GM18858 (cell line): ENCODE measurements around the gene ZGPAT.

ENCODE experiments used
- ATAC-seq: cut with Tn5 transposase; IDR thresholded peaks from one replicate; pipeline ENCODE4 v1.9.1; 2021; ENCODE audit not compliant: unreplicated experiment

ZGPAT gene

DNA sequence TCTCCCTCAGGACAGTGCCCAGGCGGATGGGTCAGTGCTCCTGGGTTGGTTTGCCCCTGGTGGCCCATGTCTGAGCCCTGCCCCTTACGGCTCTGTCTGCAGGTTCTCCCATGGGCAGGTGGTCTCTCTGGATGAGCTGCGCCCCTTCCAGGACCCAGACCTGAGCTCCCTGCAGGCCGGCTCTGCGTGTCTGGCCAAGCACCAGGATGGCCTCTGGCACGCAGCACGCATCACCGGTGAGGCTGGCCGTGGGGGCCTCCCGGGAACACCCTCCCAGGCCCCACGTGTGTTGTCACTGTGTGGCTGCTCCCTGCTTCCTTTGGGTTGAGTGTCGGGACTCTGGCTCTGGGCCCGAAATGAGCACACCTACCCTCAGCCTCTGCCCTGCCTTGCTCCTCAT is 25.3 kb downstream of the ZGPAT start:
- no peak for ATAC-seq

DNA sequence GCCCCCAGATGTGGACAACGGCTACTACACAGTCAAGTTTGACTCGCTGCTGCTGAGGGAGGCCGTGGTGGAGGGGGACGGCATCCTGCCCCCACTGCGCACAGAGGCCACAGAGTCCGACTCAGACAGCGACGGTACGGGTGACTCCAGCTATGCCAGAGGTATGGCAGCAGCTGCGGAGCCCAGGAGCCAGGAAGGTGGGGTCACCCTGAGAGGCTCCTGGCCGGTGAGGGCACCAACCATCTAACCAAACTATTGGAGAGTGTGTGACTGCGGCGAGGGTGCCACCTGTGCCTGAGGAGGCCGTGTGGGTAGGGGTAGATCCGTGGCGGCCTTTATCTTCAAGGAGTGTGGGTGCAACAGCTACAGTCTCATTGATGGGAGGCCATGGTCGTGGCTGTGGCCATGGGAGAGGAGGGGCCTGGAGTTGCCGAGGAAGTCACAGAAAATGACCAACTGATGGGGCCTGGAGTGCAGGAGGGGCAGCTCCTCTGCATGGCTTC is 25.8 kb downstream of the ZGPAT start:
- ATAC-seq = no peak

DNA sequence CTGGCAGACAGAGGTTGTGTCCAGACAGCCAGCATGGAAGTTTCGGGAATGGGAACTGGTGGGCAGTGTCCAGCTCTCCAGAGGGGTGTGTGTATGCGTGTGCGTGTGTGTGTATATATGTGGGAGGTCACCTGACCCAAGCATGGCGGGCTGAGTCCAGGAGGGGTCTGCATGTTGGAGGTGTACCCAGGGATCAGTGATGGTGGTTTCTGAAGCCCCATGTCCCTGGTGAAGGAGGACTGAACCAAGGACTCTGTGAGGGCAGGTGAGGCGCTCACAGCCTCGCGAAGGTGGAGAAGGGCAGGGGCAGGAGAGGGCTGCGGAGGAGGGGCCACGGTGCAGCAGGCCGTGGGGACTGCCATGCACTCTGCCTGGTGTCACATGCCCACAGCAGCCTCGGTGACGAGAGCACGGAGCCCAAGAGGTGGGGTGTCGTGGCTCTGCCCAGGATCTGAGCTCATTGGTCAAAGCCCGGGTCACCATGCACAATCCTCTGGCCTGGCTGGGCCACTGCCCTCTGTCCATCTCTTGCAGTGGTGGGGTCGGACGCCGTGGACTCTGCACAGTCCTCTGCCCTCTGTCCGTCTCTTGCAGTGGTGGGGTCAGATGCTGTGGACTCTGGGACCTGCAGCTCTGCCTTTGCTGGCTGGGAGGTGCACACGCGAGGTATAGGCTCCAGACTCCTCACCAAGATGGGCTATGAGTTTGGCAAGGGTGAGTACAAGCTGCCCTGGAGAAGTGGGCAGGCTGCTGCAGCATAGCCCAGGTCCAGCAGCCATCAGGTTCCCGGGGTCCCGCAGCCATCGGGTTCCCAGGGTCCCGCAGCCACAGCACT is 26.5 kb downstream of the ZGPAT start:
- ATAC-seq = no peak

DNA sequence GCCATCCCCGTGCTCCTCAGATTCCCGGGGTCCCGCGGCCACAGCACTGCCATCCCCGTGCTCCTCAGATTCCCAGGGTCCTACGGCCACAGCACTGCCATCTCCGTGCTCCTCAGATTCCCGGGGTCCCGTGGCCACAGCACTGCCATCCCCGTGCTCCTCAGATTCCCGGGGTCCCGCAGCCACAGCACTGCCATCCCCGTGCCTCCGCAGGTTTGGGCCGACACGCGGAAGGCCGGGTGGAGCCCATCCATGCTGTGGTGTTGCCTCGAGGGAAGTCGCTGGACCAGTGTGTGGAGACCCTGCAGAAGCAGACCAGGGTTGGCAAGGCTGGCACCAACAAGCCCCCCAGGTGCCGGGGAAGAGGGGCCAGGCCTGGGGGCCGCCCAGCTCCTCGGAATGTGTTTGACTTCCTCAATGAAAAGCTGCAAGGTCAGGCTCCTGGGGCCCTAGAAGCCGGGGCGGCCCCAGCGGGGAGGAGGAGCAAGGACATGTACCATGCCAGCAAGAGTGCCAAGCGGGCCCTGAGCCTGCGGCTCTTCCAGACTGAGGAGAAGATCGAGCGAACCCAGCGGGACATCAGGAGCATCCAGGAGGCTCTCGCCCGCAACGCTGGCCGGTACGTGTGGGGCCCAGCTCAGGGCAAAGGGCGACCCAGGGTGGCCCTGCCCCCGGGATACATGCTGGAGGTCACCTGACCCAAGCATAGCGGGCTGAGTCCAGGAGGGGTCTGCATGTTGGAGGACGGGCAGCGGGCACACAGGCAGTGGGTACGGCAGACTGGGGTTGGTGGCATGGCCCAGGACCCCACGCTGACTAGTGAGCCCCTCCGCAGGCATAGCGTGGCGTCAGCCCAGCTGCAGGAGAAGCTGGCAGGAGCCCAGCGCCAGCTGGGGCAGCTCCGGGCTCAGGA is 27.4 kb downstream of the ZGPAT start:
- ATAC-seq = no peak

DNA sequence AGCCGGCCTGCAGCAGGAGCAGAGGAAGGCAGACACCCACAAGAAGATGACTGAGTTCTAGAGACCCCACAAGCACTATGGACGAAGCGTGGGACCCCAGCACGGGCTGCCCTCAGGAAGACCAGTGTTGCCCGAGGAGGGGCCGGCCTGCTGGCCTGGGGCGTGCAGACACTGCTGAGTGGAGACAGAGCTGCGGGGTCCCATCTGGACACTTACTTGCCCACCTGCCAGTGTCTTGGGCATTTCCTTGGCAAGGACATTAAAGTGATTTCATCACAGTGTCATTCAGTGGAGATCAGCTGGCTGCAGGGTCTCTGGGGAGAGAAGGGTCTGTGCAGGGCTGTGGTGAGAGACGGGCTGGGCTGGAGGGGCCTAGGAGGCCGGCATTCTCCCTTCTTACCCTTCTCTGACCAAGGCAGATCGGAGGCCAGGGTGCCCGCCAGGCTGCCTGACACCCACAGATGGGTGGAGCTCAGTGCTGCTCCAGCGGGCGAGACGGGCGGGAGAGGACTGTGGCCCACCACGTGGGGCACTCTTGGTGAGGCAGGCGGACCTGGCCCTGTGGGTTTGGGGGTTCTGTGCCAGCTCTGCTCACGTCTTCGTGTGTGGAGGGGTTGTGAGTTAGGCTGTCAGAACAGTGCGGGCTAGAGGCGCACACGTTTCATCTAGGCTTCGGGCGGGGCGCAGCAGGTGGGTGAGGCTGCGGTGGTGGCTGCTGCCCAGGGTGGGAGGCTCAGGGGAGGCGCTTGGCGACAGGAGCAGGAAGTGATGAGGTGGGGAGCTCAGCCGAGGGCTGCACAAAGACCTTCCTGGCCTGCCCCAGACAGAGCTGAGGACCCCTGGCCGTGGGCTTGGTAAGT is 28.2 kb downstream of the ZGPAT start, which contains the start of gene LIME1:
Gene LIME1 (plus strand): TSS at position 806 of the 860 bp plus-strand sequence. CDS start 886 bp downstream, outside the sequence.
- no peak for ATAC-seq

DNA sequence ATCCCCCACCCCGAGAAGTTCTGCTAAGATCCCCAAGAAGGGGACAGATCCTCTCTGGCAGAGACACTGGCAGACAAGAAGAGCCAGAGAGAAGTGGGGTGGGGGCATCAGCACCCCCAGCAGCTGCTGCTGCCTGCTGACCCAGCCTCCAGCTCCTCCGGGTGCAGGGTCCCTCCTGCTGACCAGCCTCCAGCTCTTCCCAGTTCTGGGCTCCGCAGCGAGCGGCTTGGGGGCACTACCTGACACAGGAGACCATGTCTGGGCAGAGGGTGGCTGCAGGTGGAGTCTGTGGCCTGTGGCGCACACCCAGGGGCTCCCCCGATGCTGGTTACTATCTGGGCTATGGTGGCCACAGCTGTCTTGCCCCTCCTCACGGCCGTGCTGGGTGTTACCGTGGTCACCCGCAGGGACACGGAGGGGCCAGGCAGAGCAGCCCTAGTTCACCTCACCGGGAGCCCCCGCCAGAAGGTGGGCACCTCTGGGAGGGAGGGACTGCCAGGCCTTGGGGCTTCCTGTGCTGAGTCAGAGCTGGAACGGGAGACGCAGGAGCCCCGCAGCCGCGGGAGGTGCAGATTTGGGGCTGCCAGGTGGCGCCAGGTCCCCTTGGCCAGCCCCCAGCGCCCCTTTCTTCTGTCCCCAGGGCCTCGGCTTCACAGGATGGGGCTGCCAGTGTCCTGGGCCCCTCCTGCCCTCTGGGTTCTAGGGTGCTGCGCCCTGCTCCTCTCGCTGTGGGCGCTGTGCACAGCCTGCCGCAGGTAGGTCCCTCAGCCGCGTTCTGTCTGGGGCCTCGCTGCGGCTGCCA is 29.3 kb downstream of the ZGPAT start:
- ATAC-seq = no peak

DNA sequence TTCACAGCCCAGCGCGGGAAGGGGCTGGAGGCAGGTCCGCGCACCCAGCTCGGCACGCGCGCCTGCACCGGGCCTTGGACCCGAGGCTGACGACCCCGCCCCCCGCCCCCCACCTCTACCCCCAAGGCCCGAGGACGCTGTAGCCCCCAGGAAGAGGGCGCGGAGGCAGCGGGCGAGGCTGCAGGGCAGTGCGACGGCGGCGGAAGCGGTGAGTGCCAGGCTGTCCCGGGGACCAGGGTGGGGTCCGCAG is 29.8 kb downstream of the ZGPAT start:
- ATAC-seq = no peak

DNA sequence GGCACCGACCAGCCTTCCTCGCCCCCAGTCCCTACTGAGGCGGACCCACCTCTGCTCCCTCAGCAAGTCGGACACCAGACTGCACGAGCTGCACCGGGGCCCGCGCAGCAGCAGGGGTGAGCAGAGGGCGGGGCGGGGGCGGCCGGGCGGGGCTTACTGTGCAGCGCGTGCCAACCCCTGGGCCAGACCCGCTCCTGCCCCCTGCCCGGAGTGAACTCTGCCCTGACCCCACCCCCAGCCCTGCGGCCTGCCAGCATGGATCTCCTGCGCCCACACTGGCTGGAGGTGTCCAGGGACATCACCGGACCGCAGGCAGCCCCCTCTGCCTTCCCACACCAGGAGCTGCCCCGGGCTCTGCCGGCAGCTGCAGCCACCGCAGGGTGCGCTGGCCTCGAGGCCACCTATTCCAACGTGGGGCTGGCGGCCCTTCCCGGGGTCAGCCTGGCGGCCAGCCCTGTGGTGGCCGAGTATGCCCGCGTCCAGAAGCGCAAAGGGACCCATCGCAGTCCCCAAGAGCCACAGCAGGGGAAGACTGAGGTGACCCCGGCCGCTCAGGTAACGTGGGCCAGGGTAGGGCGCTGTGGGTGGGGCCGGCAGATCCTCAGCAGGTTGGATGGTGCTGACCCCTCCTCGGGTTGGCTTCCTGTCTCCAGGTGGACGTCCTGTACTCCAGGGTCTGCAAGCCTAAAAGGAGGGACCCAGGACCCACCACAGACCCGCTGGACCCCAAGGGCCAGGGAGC is 30.3 kb downstream of the ZGPAT start:
- no peak for ATAC-seq

DNA sequence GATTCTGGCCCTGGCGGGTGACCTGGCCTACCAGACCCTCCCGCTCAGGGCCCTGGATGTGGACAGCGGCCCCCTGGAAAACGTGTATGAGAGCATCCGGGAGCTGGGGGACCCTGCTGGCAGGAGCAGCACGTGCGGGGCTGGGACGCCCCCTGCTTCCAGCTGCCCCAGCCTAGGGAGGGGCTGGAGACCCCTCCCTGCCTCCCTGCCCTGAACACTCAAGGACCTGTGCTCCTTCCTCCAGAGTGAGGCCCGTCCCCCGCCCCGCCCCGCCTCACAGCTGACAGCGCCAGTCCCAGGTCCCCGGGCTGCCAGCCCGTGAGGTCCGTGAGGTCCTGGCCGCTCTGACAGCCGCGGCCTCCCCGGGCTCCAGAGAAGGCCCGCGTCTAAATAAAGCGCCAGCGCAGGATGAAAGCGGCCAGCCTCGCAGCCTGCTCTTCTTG is 30.9 kb downstream of the ZGPAT start:
- no peak for ATAC-seq

DNA sequence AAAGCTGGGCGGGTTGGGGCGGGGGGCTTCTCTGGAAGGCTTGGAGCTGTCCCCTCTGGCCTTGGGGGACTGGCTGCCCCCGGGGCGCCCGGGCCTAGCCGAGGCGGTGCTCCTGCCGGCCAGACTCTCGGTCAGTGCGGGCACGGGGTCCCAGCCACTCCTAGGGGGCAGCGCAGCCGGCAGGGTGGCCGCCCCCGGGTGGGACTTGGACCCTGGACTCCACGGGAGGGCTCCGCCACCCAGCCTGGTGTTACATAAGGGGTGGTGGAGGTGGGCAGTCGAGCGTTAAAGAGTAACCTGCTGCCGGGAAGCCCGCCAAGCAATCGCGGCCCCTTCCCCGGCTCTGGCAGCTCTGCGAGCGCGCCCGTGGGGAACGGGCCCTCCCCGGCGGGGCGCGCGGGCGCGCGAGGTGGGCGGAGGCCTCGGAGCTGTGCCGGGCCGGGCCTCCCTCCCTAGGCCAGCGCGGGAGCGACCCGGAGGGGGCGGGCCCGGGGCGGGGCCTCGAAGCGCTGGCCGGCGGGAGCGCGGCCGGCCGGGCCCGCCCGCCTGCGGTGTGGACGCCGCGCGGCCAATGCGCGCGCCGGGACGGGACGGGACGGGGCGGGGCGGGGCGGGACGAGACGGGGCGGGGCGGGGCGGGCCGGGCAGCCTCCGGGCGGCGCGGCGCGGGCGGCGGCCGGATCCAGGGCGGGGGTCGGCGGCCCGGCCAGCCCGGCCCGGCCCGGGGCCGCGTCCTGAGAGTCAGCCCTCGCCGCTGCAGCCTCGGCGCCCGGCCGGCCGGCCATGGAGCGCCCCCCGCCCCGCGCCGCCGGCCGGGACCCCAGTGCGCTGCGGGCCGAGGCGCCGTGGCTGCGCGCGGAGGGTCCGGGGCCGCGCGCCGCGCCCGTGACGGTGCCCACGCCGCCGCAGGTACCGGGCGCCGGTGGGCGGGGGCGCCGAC is 31.6 kb downstream of the ZGPAT start, which contains the start of gene SLC2A4RG:
Gene SLC2A4RG (plus strand): TSS at position 647 of the 940 bp plus-strand sequence. CDS start 137 bp downstream, at position 784.
- no peak for ATAC-seq

DNA sequence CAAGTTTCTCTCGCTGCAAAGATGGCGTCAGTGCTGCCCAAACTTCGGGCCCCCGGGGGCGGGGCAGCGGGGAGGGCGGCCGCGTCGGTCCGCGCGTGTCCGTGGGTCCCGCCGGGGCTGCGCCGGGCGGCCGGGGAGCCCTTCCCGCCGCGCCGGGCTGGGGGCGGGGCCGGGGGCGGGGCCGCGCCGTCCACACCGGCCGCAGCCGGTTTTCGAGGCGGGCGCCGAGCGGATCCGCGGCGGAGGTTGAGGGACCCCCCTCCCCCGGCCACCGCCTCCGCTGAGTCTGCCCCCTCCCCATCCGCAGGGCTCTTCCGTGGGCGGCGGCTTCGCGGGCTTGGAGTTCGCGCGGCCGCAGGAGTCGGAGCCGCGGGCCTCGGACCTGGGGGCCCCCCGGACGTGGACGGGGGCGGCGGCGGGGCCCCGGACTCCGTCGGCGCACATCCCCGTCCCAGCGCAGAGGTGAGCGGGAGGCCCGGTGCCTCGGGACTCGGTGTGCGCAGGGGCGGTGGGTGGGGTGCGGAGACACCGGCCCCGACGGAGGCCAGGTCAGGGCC is 32.3 kb downstream of the ZGPAT start:
- no peak for ATAC-seq

DNA sequence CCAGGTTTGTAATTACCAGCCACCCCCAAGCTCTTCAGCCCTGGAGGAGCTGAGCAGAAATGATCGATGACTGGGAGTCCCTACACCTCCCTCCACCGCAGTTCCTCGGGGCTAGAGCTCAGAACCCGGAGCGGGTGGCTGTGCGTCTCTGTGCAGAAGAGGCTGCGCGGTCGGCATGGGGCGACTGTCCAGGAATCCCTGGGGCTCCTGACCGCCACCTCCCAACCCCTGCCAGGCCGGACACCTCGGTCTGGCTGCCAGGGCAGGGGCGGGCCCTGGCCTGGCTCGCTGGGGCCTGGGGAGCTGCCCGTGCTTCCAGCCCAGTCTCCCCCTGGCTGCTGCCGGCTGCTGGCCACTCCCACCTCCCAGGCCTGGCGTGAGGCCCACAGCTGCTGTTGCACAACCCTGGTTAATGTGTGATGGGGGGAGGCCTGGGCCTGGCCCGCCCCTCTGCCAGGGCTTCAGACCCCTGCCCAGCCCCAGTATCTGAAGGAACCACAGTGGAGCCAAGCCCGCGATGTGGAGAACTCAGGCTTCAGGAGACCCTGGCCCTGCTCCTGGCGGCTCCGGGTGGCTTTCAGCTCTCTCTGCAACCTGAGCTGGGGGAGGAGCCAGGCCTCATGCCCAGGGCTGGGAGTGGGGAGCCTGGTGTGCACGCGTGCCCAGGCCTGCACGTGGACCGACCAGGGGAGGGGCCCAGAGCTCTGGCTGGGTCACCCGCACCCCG is 33.0 kb downstream of the ZGPAT start:
- ATAC-seq = no peak

DNA sequence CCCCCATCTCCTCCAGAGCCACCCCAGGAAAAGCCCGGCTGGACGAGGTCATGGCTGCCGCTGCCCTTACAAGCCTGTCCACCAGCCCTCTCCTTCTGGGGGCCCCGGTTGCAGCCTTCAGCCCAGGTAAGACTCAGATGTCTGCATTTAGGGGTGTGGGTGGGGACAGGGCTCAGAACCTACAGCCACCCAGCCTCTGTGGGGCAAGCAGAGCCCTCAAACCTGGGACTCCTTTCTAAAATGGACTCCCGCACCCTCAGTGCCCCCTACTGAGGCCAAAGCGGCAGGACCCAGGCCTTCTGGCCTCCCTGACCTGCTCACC is 33.5 kb downstream of the ZGPAT start:
- ATAC-seq = no peak

DNA sequence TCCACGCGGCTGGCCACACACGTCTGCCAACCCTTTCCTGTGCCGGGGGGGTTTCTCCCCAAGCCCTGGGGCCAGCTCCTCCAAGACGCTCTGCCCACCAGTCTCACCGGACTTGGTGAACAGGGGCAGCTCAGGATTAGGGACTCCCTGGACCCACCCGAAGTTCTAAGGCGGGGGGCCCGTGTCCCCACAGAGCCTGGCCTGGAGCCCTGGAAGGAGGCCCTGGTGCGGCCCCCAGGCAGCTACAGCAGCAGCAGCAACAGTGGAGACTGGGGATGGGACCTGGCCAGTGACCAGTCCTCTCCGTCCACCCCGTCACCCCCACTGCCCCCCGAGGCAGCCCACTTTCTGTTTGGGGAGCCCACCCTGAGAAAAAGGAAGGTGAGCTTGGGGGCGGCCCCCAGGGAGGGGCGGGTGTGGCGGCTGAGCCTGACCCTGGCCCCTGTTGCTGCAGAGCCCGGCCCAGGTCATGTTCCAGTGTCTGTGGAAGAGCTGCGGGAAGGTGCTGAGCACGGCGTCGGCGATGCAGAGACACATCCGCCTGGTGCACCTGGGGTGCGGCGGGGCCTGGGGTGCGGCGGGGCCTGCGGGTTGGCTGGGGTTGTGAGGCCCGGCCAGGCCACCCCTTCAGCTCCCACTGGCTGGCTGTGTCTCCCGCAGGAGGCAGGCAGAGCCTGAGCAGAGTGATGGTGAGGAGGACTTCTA is 34.0 kb downstream of the ZGPAT start:
- ATAC-seq = no peak

DNA sequence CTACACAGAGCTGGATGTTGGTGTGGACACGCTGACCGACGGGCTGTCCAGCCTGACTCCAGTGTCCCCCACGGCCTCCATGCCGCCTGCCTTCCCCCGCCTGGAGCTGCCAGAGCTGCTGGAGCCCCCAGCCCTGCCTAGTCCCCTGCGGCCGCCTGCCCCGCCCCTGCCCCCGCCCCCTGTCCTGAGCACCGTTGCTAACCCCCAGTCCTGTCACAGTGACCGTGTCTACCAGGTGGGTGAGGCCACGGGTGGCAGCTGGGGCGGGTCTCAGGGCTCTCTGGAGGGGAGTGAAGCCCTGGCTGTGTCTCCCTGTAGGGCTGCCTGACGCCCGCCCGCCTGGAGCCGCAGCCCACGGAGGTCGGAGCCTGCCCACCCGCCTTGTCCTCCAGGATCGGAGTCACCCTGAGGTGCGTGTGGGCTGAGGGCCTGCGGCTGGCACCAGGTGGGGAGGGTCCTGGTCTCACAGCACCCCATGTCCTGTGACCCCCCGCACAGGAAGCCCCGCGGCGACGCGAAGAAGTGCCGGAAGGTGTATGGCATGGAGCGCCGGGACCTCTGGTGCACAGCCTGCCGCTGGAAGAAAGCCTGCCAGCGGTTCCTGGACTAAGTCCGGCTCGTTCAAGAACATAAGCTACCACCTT is 34.7 kb downstream of the ZGPAT start:
- no peak for ATAC-seq

DNA sequence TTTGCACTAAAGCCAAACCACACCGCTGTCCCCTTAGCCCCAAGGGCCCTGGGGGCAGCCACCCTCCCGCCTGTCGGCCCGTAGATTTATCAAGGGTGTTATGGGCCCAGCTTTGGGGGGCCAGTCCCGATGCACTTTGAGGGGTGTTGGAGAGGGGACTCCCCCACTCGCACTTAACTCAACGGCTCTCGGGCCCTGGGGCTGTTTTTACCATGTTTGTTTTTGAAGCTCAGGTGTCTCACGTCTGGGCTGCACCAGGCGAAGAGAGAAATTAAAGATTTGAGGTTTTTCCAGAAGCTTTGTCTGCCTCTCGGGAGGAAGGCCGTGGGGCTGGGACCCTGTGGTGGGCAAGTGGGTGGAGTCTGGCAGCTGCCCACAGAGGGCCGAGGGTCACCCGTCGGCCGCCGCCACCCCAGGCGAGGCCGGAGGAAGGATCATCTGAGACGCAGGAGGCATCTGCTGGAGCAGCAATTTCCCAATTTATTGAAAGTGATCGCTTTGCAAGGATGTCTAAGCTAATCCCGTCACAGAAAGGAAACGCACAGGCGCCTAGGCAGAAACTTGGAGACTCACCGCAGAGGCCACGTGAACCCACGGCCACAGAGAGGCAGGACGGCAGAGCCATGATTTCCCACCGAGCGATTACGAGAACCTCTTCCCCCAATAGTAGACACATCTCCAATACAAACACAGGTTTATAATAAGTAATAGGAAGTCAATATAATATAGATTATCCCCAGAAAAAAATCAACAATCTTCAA is 35.6 kb downstream of the ZGPAT start:
- ATAC-seq = no peak
